Endothelial cell of umbilical vein (primary cell): ENCODE measurements around the gene CA4. TPM values are rescaled to one million over a fixed set of nuclear protein-coding genes. Genes with fewer than 3 reads are reported as not detected.

Source experiments
- BruUV-seq: library from RNA; stranded (reverse); fragments of 400-500 nt; replicated peaks from 2 replicates; lab custom pipeline; 2021; lab: Mats Ljungman, UMichigan
- CTCF ChIA-PET: fragments of 300-600, 350-600 bp; sonication (Branson Sonifier 250); formaldehyde crosslinking; loops from one replicate; lab custom pipeline; 2021; ENCODE audit warnings: antibody characterized with exemption, inconsistent platforms; lab: Charles Lee
- POLR2A ChIA-PET: fragments of 300-600, 350-600 bp; sonication (Branson Sonifier 250); formaldehyde crosslinking; loops from one replicate; lab custom pipeline; 2021; ENCODE audit warnings: antibody characterized with exemption, inconsistent platforms; lab: Charles Lee
- DNase-seq: peaks from one replicate; pipeline ENCODE4 v3.0.0-alpha.2; 2011; ENCODE audit warnings: low read depth, low spot score
- FAIRE-seq: peaks from 2 replicates; lab custom pipeline; 2011; peaks lifted over from hg19 to GRCh38; lab: Jason Lieb, UNC
- H2AFZ ChIP-seq: 2 replicates; pipeline ENCODE4 v1.6.0; 2012; ENCODE audit warnings: low read depth, low read length, control low read depth, inconsistent platforms
- H3K27ac ChIP-seq: 2 replicates; pipeline ENCODE4 v1.5.1; 2011; ENCODE audit warnings: low read depth, mild to moderate bottlenecking, control low read depth, low read length, moderate library complexity; ENCODE audit not compliant: insufficient read depth
- H3K27me3 ChIP-seq, 2 experiments: 2 replicates each; pipeline versions ENCODE4 v1.6.0 to v1.6.1; 2011; ENCODE audit warnings: low read length in 2 of 2, mixed read lengths in 1 of 2; ENCODE audit not compliant: control insufficient read depth in 2 of 2, insufficient read depth in 2 of 2
- H3K36me3 ChIP-seq, 2 experiments: 2 replicates in 1 of 2; 3 replicates in 1 of 2; pipeline ENCODE4 v1.5.1; 2011; ENCODE audit warnings: low read length in 2 of 2, mild to moderate bottlenecking in 1 of 2, moderate library complexity in 1 of 2; ENCODE audit not compliant: control insufficient read depth in 2 of 2, insufficient read depth in 2 of 2; ENCODE audit errors: extremely low read depth in 1 of 2
- H3K4me1 ChIP-seq: 3 replicates; pipeline ENCODE4 v1.5.1; 2011; ENCODE audit warnings: mild to moderate bottlenecking, low read length; ENCODE audit not compliant: control insufficient read depth, insufficient read depth; ENCODE audit errors: extremely low read depth
- H3K4me2 ChIP-seq: 2 replicates; pipeline ENCODE4 v1.6.1; 2011; ENCODE audit warnings: low read length, control low read depth, mixed read lengths; ENCODE audit not compliant: insufficient read depth
- H3K4me3 ChIP-seq, 3 experiments: fragments of 200-600 bp in 1 of 3; sonication (generic), shearing (Covaris generic) in 1 of 3; replicated peaks in 1 of 3; 2 replicates each; pipeline ENCODE4 v1.5.1; 2011 to 2016; ENCODE audit warnings: control low read depth in 3 of 3, low read length in 3 of 3, mild to moderate bottlenecking in 2 of 3, inconsistent platforms in 1 of 3, low read depth in 1 of 3, moderate library complexity in 1 of 3; ENCODE audit not compliant: insufficient read depth in 1 of 3
- H3K79me2 ChIP-seq: 2 replicates; pipeline ENCODE4 v1.6.0; 2012; ENCODE audit warnings: low read length, inconsistent platforms; ENCODE audit not compliant: control insufficient read depth, insufficient read depth
- H3K9ac ChIP-seq: replicated peaks from 2 replicates; pipeline ENCODE3; 2011; ENCODE audit warnings: low read length, control low read depth; ENCODE audit not compliant: insufficient read depth; ENCODE audit errors: extremely low read depth
- H3K9me1 ChIP-seq: replicated peaks from 3 replicates; pipeline ENCODE4 v1.6.0; 2011; ENCODE audit warnings: mild to moderate bottlenecking, low read length; ENCODE audit not compliant: control insufficient read depth, insufficient read depth; ENCODE audit errors: extremely low read depth
- H3K9me3 ChIP-seq: replicated peaks from 2 replicates; pipeline ENCODE4 v1.5.1; 2012; ENCODE audit warnings: low read length, inconsistent platforms; ENCODE audit not compliant: control insufficient read depth, insufficient read depth
- H4K20me1 ChIP-seq: replicated peaks from 2 replicates; pipeline ENCODE3; 2011; ENCODE audit warnings: mild to moderate bottlenecking, low read length; ENCODE audit not compliant: control insufficient read depth, insufficient read depth; ENCODE audit errors: extremely low read depth
- CTCF ChIP-seq, 2 donors: IDR thresholded peaks; 1 replicate in 1 of 2; 2 replicates in 1 of 2; pipeline ENCODE4 v1.5.1; 2011; ENCODE audit warnings: low read length in 2 of 2, mild to moderate bottlenecking in 2 of 2, moderate library complexity in 2 of 2, control low read depth in 1 of 2, inconsistent platforms in 1 of 2, low read depth in 1 of 2; ENCODE audit not compliant: insufficient read depth in 1 of 2; ENCODE audit errors: extremely low read depth in 1 of 2
- EZH2 ChIP-seq: IDR thresholded peaks from 2 replicates; pipeline ENCODE4 v1.6.1; 2012; ENCODE audit warnings: borderline replicate concordance, low read depth, mild to moderate bottlenecking, moderate library complexity, low read length, inconsistent platforms; ENCODE audit not compliant: severe bottlenecking
- FOS ChIP-seq: IDR thresholded peaks from 2 replicates; pipeline ENCODE4 v1.6.1; 2011; ENCODE audit warnings: mild to moderate bottlenecking, low read length, moderate library complexity, borderline replicate concordance; ENCODE audit not compliant: insufficient read depth
- GATA2 ChIP-seq: IDR thresholded peaks from 2 replicates; pipeline ENCODE4 v1.7.0; 2011; ENCODE audit warnings: low read depth, mild to moderate bottlenecking, moderate library complexity, mixed read lengths, low read length; ENCODE audit not compliant: insufficient read length, insufficient read depth
- JUN ChIP-seq: IDR thresholded peaks from 2 replicates; pipeline ENCODE4 v1.6.1; 2011; ENCODE audit warnings: borderline replicate concordance, low read depth; ENCODE audit not compliant: insufficient read length, insufficient read depth
- MAX ChIP-seq: IDR thresholded peaks from 2 replicates; pipeline ENCODE4 v1.6.1; 2011; ENCODE audit not compliant: insufficient read depth, insufficient read length
- MYC ChIP-seq: IDR thresholded peaks from one replicate; pipeline ENCODE4 v1.6.1; 2011; ENCODE audit warnings: mild to moderate bottlenecking, low read depth, low read length
- POLR2A ChIP-seq: IDR thresholded peaks from 2 replicates; pipeline ENCODE4 v1.6.1; 2012; ENCODE audit warnings: low read depth, mild to moderate bottlenecking, control low read depth, low read length
- POLR2AphosphoS5 ChIP-seq: IDR thresholded peaks from 2 replicates; pipeline ENCODE4 v1.6.1; 2012; ENCODE audit warnings: low read depth, mild to moderate bottlenecking, control low read depth, low read length, moderate library complexity; ENCODE audit not compliant: insufficient read depth
- dilution Hi-C: fragments of 300-500 bp; cut with MboI; formaldehyde crosslinking; loops from one replicate; pipeline ENCODE4 v1.15.0; 2019; ENCODE audit warnings: low sequenced_read_pairs; ENCODE audit not compliant: extremely low pct_ligation_motif_present
- intact Hi-C: fragments of 100-400 bp; cut with micrococcal nuclease; formaldehyde crosslinking; loops from one replicate; pipeline ENCODE4 v1.10.0; 2022
- polyA plus RNA-seq, 4 experiments: library from polyadenylated mRNA; depleted of rRNA in 3 of 4; stranded (reverse) in 3 of 4; unstranded in 1 of 4; fragments of >200 nt; gene quantifications; 2 replicates each; pipeline versions ENCODE4 v1.2.1 to v1.2.3, GENCODE V29; 2011 to 2012; ENCODE audit warnings: missing spikeins in 1 of 4
- total RNA-seq: library from RNA; stranded (reverse); gene quantifications from 2 replicates; pipeline ENCODE4 v1.2.3, GENCODE V29; 2021

CA4 gene
- total and polyA plus RNA-seq, 2 donors (not counting 3 experiments of a cell fraction or from before 2014, with no cell fraction given): 0.17 to 0.29 TPM

GRCh38 chr17:60160829-60161501, 11.2 kb downstream of the CA4 start:
- intact Hi-C loops: no loop called here
- FAIRE-seq (no peak), DNase-seq (no peak)
- no peak overlapping the region for H3K27ac ChIP-seq
- H3K36me3 ChIP-seq: no peaks in the 10 kb centered on the region
- POLR2A ChIA-PET: no interaction called here
- CTCF ChIA-PET: interaction anchor here (1.3 to 1.4 kb wide), 3 partner anchors 10 to 19 kb away, joined by 3 to 5 read pairs (median 4); no protein-coding TSS in a partner anchor
- H3K9ac ChIP-seq: no peak overlapping the region
- no peaks in the 10 kb centered on the region for H3K9me1 ChIP-seq
- no peak overlapping the region for H3K4me3 ChIP-seq
- TF ChIP-seq MYC (no peak), CTCF (IDR thresholded peaks at IDR 0.05; ENCODE audit: extremely low read depth in 1 of 2, insufficient read depth in 1 of 2, low read depth in 1 of 2, low read length in 2 of 2) (no peak), FOS (no peak), JUN (no peak), MAX (no peak), POLR2A (no peak), POLR2AphosphoS5 (no peak), GATA2 (no peak), EZH2 (no peak)
- no peaks in the 10 kb centered on the region for H3K79me2 ChIP-seq
- no peaks in the 10 kb centered on the region for H4K20me1 ChIP-seq
- no peak overlapping the region for H3K4me2 ChIP-seq
- no peaks in the 10 kb centered on the region for H3K27me3 ChIP-seq
- H2AFZ ChIP-seq: no peak overlapping the region
- H3K4me1 ChIP-seq: peaks cover 3% of the 10 kb centered on the region
- BruUV-seq: no TSS peak
- dilution Hi-C loops: no loop called here
- no peaks in the 10 kb centered on the region for H3K9me3 ChIP-seq
